Measurements from ENCODE around the gene MPPE1. TPM values are rescaled to one million over a fixed set of nuclear protein-coding genes. Genes with fewer than 3 reads are reported as not detected.

MPPE1 gene
- total RNA-seq, 1 experiment from 2014 or later: 21.4 TPM

GRCh38 chr18:11944786-11945185 lies 36.7 kb upstream of the MPPE1 start (continued):
- no peak for TF ChIP-seq POLR2AphosphoS5 (IDR thresholded peaks at IDR 0.05; ENCODE audit: low read depth, low read length)
- TF ChIP-seq EZH2phosphoT487 (IDR thresholded peaks at IDR 0.05; ENCODE audit: borderline replicate concordance): no peak
- TF ChIP-seq SRF (IDR thresholded peaks at IDR 0.05; ENCODE audit: low read depth): no peak

DNA sequence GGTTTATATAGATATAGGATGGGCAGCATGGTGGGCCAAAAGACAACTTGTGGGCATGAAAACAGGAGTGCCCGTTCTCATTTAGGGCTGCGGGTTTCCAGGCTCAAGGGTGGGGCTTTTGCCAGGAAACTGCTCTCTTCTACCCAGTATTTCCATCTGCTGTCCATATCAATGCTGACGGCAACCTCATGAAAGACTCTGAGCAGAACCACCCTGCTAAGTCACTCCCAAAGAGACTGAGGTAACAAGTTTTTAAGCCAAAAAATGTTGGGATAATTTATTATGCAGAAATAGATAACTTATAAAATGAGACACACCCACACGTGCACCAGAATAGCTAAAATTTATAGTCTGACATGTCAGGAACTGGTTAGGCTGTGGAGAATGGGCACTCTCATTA lies 36.1 kb upstream of the MPPE1 start:
- Histone ChIP-seq H3K4me2 (ENCODE audit: low read length) (no peak overlapping the region), H3K36me3 (ENCODE audit: control insufficient read depth in 1 of 2, insufficient read depth in 2 of 2, low read length in 2 of 2) (no peaks in the 10 kb centered on the region), H3K27ac (ENCODE audit: low read depth, low read length) (no peak overlapping the region), H3K9ac (ENCODE audit: low read length) (no peak overlapping the region), H3K9me3 (ENCODE audit: control insufficient read depth in 1 of 2, insufficient read depth in 1 of 2, low read depth in 1 of 2, low read length in 2 of 2) (no peaks in the 10 kb centered on the region), H3K9me2 (ENCODE audit: insufficient read depth) (no peaks in the 10 kb centered on the region), H2AFZ (ENCODE audit: low read depth, low read length, poor library complexity, severe bottlenecking) (no peak overlapping the region), H3K79me2 (ENCODE audit: insufficient read depth, low read length) (no peaks in the 10 kb centered on the region), H3K27me3 (ENCODE audit: insufficient read depth, low read length) (no peaks in the 10 kb centered on the region), H4K20me1 (ENCODE audit: insufficient read depth) (no peaks in the 10 kb centered on the region), H3K4me1 (ENCODE audit: control insufficient read depth in 1 of 2, insufficient read depth in 2 of 2, low read length in 2 of 2) (peaks cover 33 to 50% of the 10 kb centered on the region in 2 experiments), H3K4me3 (replicated peaks in 1 of 2; ENCODE audit: low read depth in 1 of 2, low read length in 2 of 2) (no peak overlapping the region)
- intact Hi-C loops (cut with micrococcal nuclease): no loop called here
- TF ChIP-seq EGR1 (IDR thresholded peaks at IDR 0.05; ENCODE audit: low read depth): no peak
- TF ChIP-seq REST (IDR thresholded peaks at IDR 0.05; ENCODE audit: low read depth): no peak
- TF ChIP-seq SP1 (IDR thresholded peaks at IDR 0.05; ENCODE audit: low read depth): no peak
- TF ChIP-seq TCF7L2 (IDR thresholded peaks at IDR 0.05; ENCODE audit: borderline replicate concordance, extremely low read depth, insufficient read depth, insufficient read length): no peak
- TF ChIP-seq CEBPB (IDR thresholded peaks at IDR 0.05; ENCODE audit: low read depth): no peak
- TF ChIP-seq POLR2A (IDR thresholded peaks at IDR 0.05; ENCODE audit: borderline replicate concordance, extremely low read depth, insufficient read depth, insufficient read length): no peak
- TF ChIP-seq CBX3 (IDR thresholded peaks at IDR 0.05; ENCODE audit: low read depth): no peak
- TF ChIP-seq SRF (IDR thresholded peaks at IDR 0.05; ENCODE audit: low read depth): no peak
- TF ChIP-seq, protein P1, sequence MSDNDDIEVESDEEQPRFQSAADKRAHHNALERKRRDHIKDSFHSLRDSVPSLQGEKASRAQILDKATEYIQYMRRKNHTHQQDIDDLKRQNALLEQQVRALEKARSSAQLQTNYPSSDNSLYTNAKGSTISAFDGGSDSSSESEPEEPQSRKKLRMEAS (IDR thresholded peaks at IDR 0.05): no peak
- TF ChIP-seq JUND (IDR thresholded peaks at IDR 0.05): no peak
- TF ChIP-seq ATF3 (IDR thresholded peaks at IDR 0.05): no peak
- DNase-seq (ENCODE audit: low read depth, low spot score) (no peak), ATAC-seq (no peak)
- ChIA-PET POLR2A (no interaction called here), RAD21 (ENCODE audit: low non-redundant PET in 1 of 2, low total read pairs in 2 of 2, uncharacterized antibody in 2 of 2, unreplicated experiment in 2 of 2) (no interaction called here), CTCF (no interaction called here)
- no TSS peak for BruUV-seq (replicated peaks)

Data from HCT116 (cell line).